Psoas muscle (tissue), 8 donors: ENCODE measurements around the gene RBM26. TPM values are rescaled to one million over a fixed set of nuclear protein-coding genes. Genes with fewer than 3 reads are reported as not detected.

ENCODE experiments used
- ATAC-seq, 4 donors: fragments of 200-7000 bp; cut with Tn5 transposase; one replicate each; pipeline ENCODE4 v1.9.1; 2020; ENCODE audit warnings: moderate library complexity in 3 of 4, mild to moderate bottlenecking in 2 of 4
- DNase-seq, 2 donors: peaks; one replicate each; pipeline ENCODE4 v3.0.0-alpha.2; 2020
- H3K27ac ChIP-seq: fragments of 200-600 bp; one replicate; pipeline ENCODE4 v1.8.0; 2022
- H3K27me3 ChIP-seq, 3 donors: fragments of 200-600 bp in 1 of 3; one replicate each; pipeline versions ENCODE4 v1.6.1 to v1.8.0; 2013 to 2022; ENCODE audit warnings: low read length in 2 of 3, mild to moderate bottlenecking in 2 of 3, moderate library complexity in 1 of 3; ENCODE audit not compliant: insufficient read depth in 3 of 3
- H3K36me3 ChIP-seq, 2 donors: fragments of 200-600 bp in 1 of 2; one replicate each; pipeline versions ENCODE4 v1.6.1 to v1.8.0; 2013 to 2022; ENCODE audit warnings: low read depth in 1 of 2, mild to moderate bottlenecking in 1 of 2, moderate library complexity in 1 of 2; ENCODE audit not compliant: insufficient read depth in 1 of 2
- H3K4me1 ChIP-seq: fragments of 200-600 bp; one replicate; pipeline ENCODE4 v1.8.0; 2022
- H3K4me3 ChIP-seq: fragments of 200-600 bp; one replicate; pipeline ENCODE4 v1.8.0; 2022; ENCODE audit warnings: mild to moderate bottlenecking
- H3K9me3 ChIP-seq: fragments of 200-600 bp; one replicate; pipeline ENCODE4 v1.8.0; 2022
- CTCF ChIP-seq: fragments of 200-600 bp; IDR thresholded peaks from one replicate; pipeline ENCODE4 v1.8.0; 2022; ENCODE audit warnings: antibody characterized with exemption
- WGBS, 3 donors: extraction: QIAGEN DNeasy Blood & Tissue Kit; methylation state at CpG; one replicate each; pipeline versions ENCODE4 v1.1.6 to v1.1.7; 2013; 5-methylcytosine and 5-hydroxymethylcytosine counted together
- intact Hi-C, 2 donors: fragments of 100-400 bp; cut with DNase I; formaldehyde crosslinking; loops; one replicate each; pipeline versions ENCODE4 v1.11.0 to v1.14.2; 2022
- polyA plus RNA-seq, 3 donors: library from polyadenylated mRNA; stranded (reverse); fragments of 200-250 nt; gene quantifications; one replicate each; pipeline ENCODE4 v1.2.3, GENCODE V29; 2013
- total RNA-seq, 4 donors: library from RNA; stranded (reverse); fragmentation: NEBNext Ultra II Directional in 2 of 4; extraction: Animal tissue kit (Norgen Biotek cat#: 25700) in 2 of 4; gene quantifications; one replicate each; pipeline versions ENCODE4 v1.2.1 to v1.2.4, GENCODE V29; 2021 to 2023
- donor health status: healthy with polysubstance abuse.
- donor health status: DM: no; HTN: no; CAD: no; lungs with moderate emphysema.
- donor health status: Bipolar disorder and iron deficiency.
- donor health status: healthy.
- donor health status: DM: yes; HTN: yes; CAD: no.
- donor health status: DM: no; HTN: no; CAD: no.
- donor health status: DM: no; HTN: no; CAD: no.
- donor health status: DM: yes; HTN: yes; CAD: no.

Gene RBM26
- total and polyA plus RNA-seq, 7 donors = 9.6 to 36.5 (median 23.7) TPM

- TF ChIP-seq CTCF = no peak
- Histone ChIP-seq H3K9me3 (no peaks in the 10 kb centered on the region), H3K27me3 (no peaks in the 10 kb centered on the region), H3K4me3 (no peak overlapping the region), H3K4me1 (no peaks in the 10 kb centered on the region), H3K27ac (no peak overlapping the region), H3K36me3 (no peaks in the 10 kb centered on the region)
- intact Hi-C loops = no loop called here
- ATAC-seq (no peak), DNase-seq (no peak)
Measured at GRCh38 chr13:79273045-79273444, 133.0 kb downstream of the RBM26 start.

- Histone ChIP-seq H3K36me3 (no peaks in the 10 kb centered on the region), H3K27ac (no peak overlapping the region), H3K27me3 (no peaks in the 10 kb centered on the region), H3K4me1 (no peaks in the 10 kb centered on the region), H3K4me3 (no peak overlapping the region), H3K9me3 (no peaks in the 10 kb centered on the region)
- no peak for DNase-seq
- ATAC-seq = no peak
- no peak for TF ChIP-seq CTCF
- intact Hi-C loops = no loop called here
- WGBS, 3 donors = 4 to 14% (median 8%) methylated on average over 1 of the region's 1 CpG
Measured at GRCh38 chr13:79271616-79272015, 134.4 kb downstream of the RBM26 start.

- Histone ChIP-seq H3K4me3 (no peak overlapping the region), H3K9me3 (no peaks in the 10 kb centered on the region), H3K36me3 (no peaks in the 10 kb centered on the region), H3K27ac (no peak overlapping the region), H3K4me1 (no peaks in the 10 kb centered on the region), H3K27me3 (no peaks in the 10 kb centered on the region)
- no peak for TF ChIP-seq CTCF
- DNase-seq (no peak), ATAC-seq (no peak)
- intact Hi-C loops = no loop called here
- WGBS, 3 donors = 80 to 84% (median 83%) methylated on average over 3 of the region's 3 CpGs
Measured at GRCh38 chr13:79270859-79271258, 135.2 kb downstream of the RBM26 start.

Other genes starting within 250 kb of the RBM26 start
- gene NDFIP2, start 74.9 kb upstream of the RBM26 start, total RNA-seq = 10 to 100 TPM; 26.0 to 48.2 (median 34.9) TPM
- 10 to 100 TPM; 14.7 to 28.4 (median 25.7) TPM for gene NDFIP2, start 74.9 kb upstream of the RBM26 start, polyA plus RNA-seq